ENCODE data around the gene TADA3.

Gene TADA3

GRCh38 chr3:9809615-9810432 is 17.6 kb upstream of the TADA3 start, which contains the start of gene TTLL3:
TSS of gene TTLL3 (plus strand) at chr3:9810262. CDS start at chr3:9810662, 400 bp downstream.
- DNase-seq: peak; percentile 43

- peak; percentile 43 for DNase-seq
These were observed 17.0 kb upstream of the TADA3 start for GRCh38 chr3:9809239-9809614.

- no peak for DNase-seq
These were observed 16.2 kb upstream of the TADA3 start for GRCh38 chr3:9808345-9809037.

GRCh38 chr3:9807981-9808344 is 15.7 kb upstream of the TADA3 start:
- DNase-seq: no peak

GRCh38 chr3:9806688-9807589 is 14.7 kb upstream of the TADA3 start:
- no peak for DNase-seq

- DNase-seq: no peak
These were observed 13.9 kb upstream of the TADA3 start for GRCh38 chr3:9806137-9806536.

GRCh38 chr3:9804996-9805395 is 12.7 kb upstream of the TADA3 start:
- DNase-seq: no peak

- no peak for DNase-seq
These were observed 11.2 kb upstream of the TADA3 start for GRCh38 chr3:9803494-9803893.

GRCh38 chr3:9800529-9800928 is 8.3 kb upstream of the TADA3 start:
- DNase-seq: no peak

- DNase-seq: no peak
These were observed 5.1 kb upstream of the TADA3 start for GRCh38 chr3:9797196-9797945.

GRCh38 chr3:9795207-9795606 is 2.9 kb upstream of the TADA3 start:
- no peak for DNase-seq

GRCh38 chr3:9794400-9794799 is 2.1 kb upstream of the TADA3 start:
- no peak for DNase-seq

- DNase-seq: no peak
These were observed 998 bp upstream of the TADA3 start for GRCh38 chr3:9793161-9793781.

- DNase-seq: no peak
These were observed 376 bp downstream of the TADA3 start for GRCh38 chr3:9791790-9792404.

GRCh38 chr3:9791127-9791526 is 1.1 kb downstream of the TADA3 start:
- no peak for DNase-seq

- DNase-seq: no peak
These were observed 4.6 kb downstream of the TADA3 start for GRCh38 chr3:9787714-9788113.

GRCh38 chr3:9786825-9787669 is 5.2 kb downstream of the TADA3 start:
- no peak for DNase-seq

GRCh38 chr3:9786209-9786739 is 6.0 kb downstream of the TADA3 start:
- no peak for DNase-seq

GRCh38 chr3:9785602-9786001 is 6.7 kb downstream of the TADA3 start:
- DNase-seq: no peak

- DNase-seq: no peak
These were observed 7.3 kb downstream of the TADA3 start for GRCh38 chr3:9784965-9785364.
